Neutrophil (primary cell): ENCODE measurements around the gene RIMBP2.

Experiments used
- H3K27ac ChIP-seq: fragments of 200-600 bp; sonication (generic); 2 replicates; pipeline ENCODE4 v1.5.1; 2016; ENCODE audit warnings: mild to moderate bottlenecking, moderate library complexity
- H3K27me3 ChIP-seq: fragments of 200-600 bp; sonication (generic); 2 replicates; pipeline ENCODE4 v1.6.0; 2016; ENCODE audit warnings: mild to moderate bottlenecking
- H3K36me3 ChIP-seq: fragments of 200-600 bp; sonication (generic); 2 replicates; pipeline ENCODE4 v1.5.1; 2017
- H3K4me1 ChIP-seq, 2 experiments: fragments of 200-600 bp in 1 of 2; sonication (generic) in 1 of 2; 1 replicate in 1 of 2; 2 replicates in 1 of 2; pipeline versions ENCODE4 v1.5.1 to v1.6.1; 2013 to 2016; ENCODE audit warnings: low read depth in 1 of 2, low read length in 1 of 2, mild to moderate bottlenecking in 1 of 2, moderate library complexity in 1 of 2; ENCODE audit not compliant: control insufficient read depth in 1 of 2, insufficient read depth in 1 of 2
- H3K4me3 ChIP-seq, 2 experiments: fragments of 200-600 bp in 1 of 2; sonication (generic) in 1 of 2; 1 replicate in 1 of 2; 2 replicates in 1 of 2; pipeline ENCODE4 v1.5.1; 2013 to 2016; ENCODE audit warnings: low read depth in 1 of 2, low read length in 1 of 2, mild to moderate bottlenecking in 1 of 2, moderate library complexity in 1 of 2
- H3K9me3 ChIP-seq: fragments of 200-600 bp; sonication (generic); 2 replicates; pipeline ENCODE4 v1.5.1; 2016
- TF ChIP-seq, protein P1 (sequence below): fragments of 200-600 bp; sonication (generic); IDR thresholded peaks from 2 replicates; pipeline ENCODE4 v1.5.1; 2016; ENCODE audit warnings: antibody characterized with exemption

Gene RIMBP2

DNA sequence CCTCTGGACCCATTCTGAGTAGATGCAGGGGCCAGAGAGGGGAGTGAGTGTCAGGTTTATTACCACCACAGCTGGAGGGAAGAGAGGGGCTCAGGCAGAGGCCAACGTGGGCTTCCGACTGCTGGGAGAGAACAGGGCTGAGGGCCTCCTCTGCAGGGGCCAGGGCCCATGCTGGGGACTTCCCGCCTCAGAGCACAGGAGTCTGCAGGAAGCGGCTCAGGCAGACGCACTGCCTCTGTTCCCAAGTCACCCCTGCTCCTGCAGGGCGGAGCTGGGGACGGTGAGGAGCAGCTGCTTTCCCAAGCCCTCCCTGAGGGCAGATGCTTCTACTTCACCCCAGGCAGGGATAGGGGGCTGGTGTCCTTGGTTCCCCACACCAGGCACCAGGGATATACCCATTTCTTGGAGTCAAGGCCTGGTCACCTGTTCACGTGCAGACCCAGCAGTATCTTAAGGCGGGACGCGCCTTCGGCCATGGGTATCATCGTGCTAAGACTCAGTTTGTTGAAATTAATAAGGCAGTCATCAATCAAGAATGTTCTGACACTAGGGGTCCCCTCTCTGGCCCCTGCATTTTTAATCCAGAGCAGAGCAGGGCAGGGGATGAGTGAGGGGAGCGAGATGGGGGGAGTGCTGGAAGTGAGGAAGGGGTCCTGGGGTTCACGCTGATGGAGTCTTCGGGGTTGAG is 278.4 kb downstream of the RIMBP2 start:
- Histone ChIP-seq H3K27ac (no peak overlapping the region), H3K9me3 (no peaks in the 10 kb centered on the region), H3K27me3 (no peaks in the 10 kb centered on the region), H3K36me3 (no peaks in the 10 kb centered on the region), H3K4me1 (no peaks in the 10 kb centered on the region), H3K4me3 (no peak overlapping the region)
- TF ChIP-seq, protein P1, sequence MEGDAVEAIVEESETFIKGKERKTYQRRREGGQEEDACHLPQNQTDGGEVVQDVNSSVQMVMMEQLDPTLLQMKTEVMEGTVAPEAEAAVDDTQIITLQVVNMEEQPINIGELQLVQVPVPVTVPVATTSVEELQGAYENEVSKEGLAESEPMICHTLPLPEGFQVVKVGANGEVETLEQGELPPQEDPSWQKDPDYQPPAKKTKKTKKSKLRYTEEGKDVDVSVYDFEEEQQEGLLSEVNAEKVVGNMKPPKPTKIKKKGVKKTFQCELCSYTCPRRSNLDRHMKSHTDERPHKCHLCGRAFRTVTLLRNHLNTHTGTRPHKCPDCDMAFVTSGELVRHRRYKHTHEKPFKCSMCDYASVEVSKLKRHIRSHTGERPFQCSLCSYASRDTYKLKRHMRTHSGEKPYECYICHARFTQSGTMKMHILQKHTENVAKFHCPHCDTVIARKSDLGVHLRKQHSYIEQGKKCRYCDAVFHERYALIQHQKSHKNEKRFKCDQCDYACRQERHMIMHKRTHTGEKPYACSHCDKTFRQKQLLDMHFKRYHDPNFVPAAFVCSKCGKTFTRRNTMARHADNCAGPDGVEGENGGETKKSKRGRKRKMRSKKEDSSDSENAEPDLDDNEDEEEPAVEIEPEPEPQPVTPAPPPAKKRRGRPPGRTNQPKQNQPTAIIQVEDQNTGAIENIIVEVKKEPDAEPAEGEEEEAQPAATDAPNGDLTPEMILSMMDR = no peak

DNA sequence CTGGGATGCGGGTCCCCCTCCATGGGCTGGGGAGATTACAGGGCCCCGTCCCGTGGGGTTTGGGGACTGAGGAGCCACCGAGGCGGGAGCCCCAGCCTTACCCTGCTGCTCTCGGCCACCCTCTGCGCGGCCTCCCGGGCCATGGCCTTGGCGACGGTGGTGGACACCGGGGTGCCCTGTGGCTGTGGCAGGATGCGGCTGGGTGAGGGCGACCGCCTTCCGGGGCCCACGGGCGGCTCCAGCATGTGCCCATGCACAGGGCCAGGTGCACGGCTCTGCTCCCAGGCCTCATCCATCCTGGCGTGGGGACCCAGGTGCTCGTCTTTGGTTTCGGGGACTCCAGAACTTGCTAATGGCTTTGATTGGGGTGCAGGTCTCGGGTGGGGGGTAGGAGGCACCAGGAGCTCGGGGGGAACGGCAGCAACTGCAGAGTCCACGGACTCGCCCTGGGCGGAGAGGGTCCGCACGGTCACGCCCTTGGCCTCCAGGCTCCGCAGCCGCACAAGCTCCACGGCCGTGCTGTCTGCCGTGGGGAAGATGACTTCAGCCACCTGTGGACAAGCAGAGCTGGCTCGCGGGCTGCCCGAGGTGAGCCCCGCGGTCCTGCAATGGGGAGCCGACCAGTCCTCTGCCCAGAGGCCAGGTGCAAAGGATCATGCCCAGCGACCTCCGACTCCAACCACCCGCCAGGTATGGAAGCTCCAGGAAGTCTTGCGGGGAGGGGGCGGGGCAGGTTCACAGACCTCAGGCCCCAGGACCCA is 279.2 kb downstream of the RIMBP2 start:
- TF ChIP-seq, protein P1 = no peak
- no peaks in the 10 kb centered on the region for H3K27me3 ChIP-seq
- H3K36me3 ChIP-seq = no peaks in the 10 kb centered on the region
- no peaks in the 10 kb centered on the region for H3K4me1 ChIP-seq
- no peak overlapping the region for H3K4me3 ChIP-seq
- H3K27ac ChIP-seq = no peak overlapping the region
- no peaks in the 10 kb centered on the region for H3K9me3 ChIP-seq

DNA sequence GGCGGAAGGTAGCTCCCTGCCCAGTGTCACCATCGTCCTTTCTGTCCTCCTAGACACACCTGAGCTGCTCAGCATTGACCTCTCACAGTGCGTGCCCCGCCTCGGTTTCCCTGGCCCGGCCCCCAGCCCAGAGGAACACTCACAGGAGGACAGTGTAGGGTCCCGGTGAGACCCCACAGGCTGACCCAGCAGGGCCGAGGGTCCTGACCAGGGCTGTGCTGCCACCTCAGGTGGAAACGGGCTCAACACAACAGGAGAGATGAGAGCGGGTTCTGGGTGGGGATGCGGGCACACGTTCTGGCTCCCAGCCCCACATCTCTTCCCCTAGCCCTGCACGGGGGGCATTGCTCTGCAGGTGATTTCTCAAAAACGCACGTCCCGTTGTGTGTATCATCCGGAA is 280.3 kb downstream of the RIMBP2 start:
- TF ChIP-seq, protein P1 = no peak
- H3K4me3 ChIP-seq = no peak overlapping the region
- no peaks in the 10 kb centered on the region for H3K4me1 ChIP-seq
- H3K9me3 ChIP-seq = no peaks in the 10 kb centered on the region
- no peak overlapping the region for H3K27ac ChIP-seq
- H3K27me3 ChIP-seq = no peaks in the 10 kb centered on the region
- H3K36me3 ChIP-seq = no peaks in the 10 kb centered on the region

DNA sequence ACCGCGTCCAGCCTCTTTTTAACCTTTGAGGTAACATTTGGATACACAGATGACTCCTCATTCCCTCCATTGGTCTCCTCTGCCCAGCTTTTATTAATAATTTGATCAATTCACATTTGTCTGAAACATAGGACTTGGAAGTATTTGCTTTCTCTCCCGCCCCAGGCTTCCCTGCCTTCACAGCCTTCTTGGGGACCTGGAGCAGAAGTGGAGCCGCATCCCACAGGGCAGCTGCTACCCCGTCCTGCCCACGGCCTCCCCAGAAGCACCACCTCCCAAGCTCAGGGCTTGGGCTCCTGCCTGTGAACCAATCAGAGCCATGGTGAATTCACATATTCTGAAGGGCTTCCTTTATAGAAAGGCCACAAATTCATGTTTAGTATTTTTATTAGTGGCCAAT is 280.8 kb downstream of the RIMBP2 start:
- TF ChIP-seq, protein P1 = no peak
- no peak overlapping the region for H3K4me3 ChIP-seq

DNA sequence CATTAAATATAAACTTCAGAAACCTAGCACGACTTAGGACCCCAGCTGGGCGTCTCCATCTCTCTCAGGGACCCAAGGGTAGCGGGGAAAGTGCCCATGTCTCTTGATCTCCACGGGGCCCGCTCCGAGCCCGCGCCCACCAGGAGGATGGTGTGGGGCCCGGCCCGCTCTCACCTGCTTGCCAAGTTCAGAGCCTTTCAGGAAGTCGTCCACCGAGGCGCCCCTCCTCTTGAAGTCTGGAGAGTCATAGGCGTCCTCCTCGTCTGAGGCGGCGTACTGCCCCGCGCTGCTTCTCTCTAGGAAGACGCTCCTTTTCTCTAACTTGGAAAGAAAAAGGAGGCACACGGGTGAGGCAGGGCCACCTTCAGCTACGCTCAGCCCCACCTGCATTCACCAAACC is 281.5 kb downstream of the RIMBP2 start:
- TF ChIP-seq, protein P1 = no peak
- no peaks in the 10 kb centered on the region for H3K36me3 ChIP-seq
- no peaks in the 10 kb centered on the region for H3K9me3 ChIP-seq
- no peaks in the 10 kb centered on the region for H3K4me1 ChIP-seq
- no peaks in the 10 kb centered on the region for H3K27me3 ChIP-seq
- H3K4me3 ChIP-seq = no peak overlapping the region
- no peak overlapping the region for H3K27ac ChIP-seq

More for the DNA sequence above, 280.8 kb downstream of the RIMBP2 start:
- no peaks in the 10 kb centered on the region for H3K36me3 ChIP-seq
- H3K27ac ChIP-seq = no peak overlapping the region
- no peaks in the 10 kb centered on the region for H3K4me1 ChIP-seq
- H3K9me3 ChIP-seq = no peaks in the 10 kb centered on the region
- H3K27me3 ChIP-seq = no peaks in the 10 kb centered on the region
